ENCODE measurements around the gene HTR3E. TPM values are rescaled to one million over a fixed set of nuclear protein-coding genes. Genes with fewer than 3 reads are reported as not detected.
"Not testable (repeated sequence)": the region's sequence is repeated elsewhere in the genome, so short reads cannot be mapped to it uniquely, and the experiment has no call there.

HTR3E gene
- total RNA-seq, 2 experiments from 2014 or later: not detected

DNA sequence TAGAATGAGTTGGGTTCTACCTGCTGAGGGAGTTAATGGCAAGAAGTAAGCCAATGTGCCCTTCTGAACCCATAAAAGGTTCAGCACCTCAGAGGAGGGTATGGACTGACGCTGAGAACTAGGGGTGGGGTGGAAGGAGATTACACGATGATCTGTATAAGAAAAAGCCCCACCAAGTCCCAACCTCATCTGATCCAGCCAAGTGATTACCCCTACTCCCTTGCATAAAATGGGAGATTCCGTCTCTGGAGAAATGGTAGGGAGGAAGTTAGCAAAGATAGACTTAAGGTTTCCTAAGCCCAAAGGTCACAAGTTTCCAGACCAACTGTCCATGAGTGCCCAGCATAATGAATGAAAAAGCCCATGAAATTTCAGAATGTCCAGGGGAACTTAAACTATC, 51.2 kb downstream of the HTR3E start:
- CTCF ChIA-PET: no interaction called here
- Mint-ChIP-seq H3K4me3 (no peak overlapping the region), H3K27ac (no peak overlapping the region), H3K4me1 (no peaks in the 10 kb centered on the region), H3K36me3 (ENCODE audit: low read depth) (peaks cover 13% of the 10 kb centered on the region), H3K9me3 (no peaks in the 10 kb centered on the region), H3K27me3 (no peaks in the 10 kb centered on the region)
- POLR2A ChIA-PET: no interaction called here
- no peak for DNase-seq

GRCh38 chr3:184149123-184149522, 52.3 kb downstream of the HTR3E start:
- H3K4me3 Mint-ChIP-seq: no peak overlapping the region
- no peaks in the 10 kb centered on the region for H3K27me3 Mint-ChIP-seq
- H3K27ac Mint-ChIP-seq: no peak overlapping the region
- peaks cover 11% of the 10 kb centered on the region for H3K36me3 Mint-ChIP-seq (ENCODE audit: low read depth)
- CTCF ChIA-PET: interaction anchor here (0.6 to 0.8 kb wide), 2 partner anchors 30 to 84 kb away, joined by 3 to 4 read pairs; no protein-coding TSS in a partner anchor
- H3K4me1 Mint-ChIP-seq: peaks cover 5% of the 10 kb centered on the region
- POLR2A ChIA-PET: no interaction called here
- DNase-seq: no peak
- H3K9me3 Mint-ChIP-seq: no peaks in the 10 kb centered on the region

- H3K27me3 Mint-ChIP-seq, POLR2A ChIA-PET, H3K9me3 Mint-ChIP-seq, H3K27ac Mint-ChIP-seq, H3K4me3 Mint-ChIP-seq, DNase-seq, H3K4me1 Mint-ChIP-seq: not testable (repeated sequence)
- CTCF ChIA-PET: interaction anchor here (0.8 kb wide), 1 partner anchor 83 kb away, joined by 4 read pairs; no protein-coding TSS in a partner anchor
- H3K36me3 Mint-ChIP-seq (ENCODE audit: low read depth): peaks cover 10% of the 10 kb centered on the region
Observed at GRCh38 chr3:184149770-184150169, 52.9 kb downstream of the HTR3E start.

- H3K36me3 Mint-ChIP-seq (ENCODE audit: low read depth): peaks cover 3% of the 10 kb centered on the region
- POLR2A ChIA-PET: interaction anchor here (0.6 kb wide), 1 partner anchor 296 kb away, joined by 9 read pairs; no protein-coding TSS in a partner anchor
Observed at GRCh38 chr3:184154885-184155643, 58.2 kb downstream of the HTR3E start, which contains the start of gene DVL3. TSS of gene DVL3 (plus strand) at chr3:184155377. CDS start at chr3:184155636, 259 bp downstream.

DNA sequence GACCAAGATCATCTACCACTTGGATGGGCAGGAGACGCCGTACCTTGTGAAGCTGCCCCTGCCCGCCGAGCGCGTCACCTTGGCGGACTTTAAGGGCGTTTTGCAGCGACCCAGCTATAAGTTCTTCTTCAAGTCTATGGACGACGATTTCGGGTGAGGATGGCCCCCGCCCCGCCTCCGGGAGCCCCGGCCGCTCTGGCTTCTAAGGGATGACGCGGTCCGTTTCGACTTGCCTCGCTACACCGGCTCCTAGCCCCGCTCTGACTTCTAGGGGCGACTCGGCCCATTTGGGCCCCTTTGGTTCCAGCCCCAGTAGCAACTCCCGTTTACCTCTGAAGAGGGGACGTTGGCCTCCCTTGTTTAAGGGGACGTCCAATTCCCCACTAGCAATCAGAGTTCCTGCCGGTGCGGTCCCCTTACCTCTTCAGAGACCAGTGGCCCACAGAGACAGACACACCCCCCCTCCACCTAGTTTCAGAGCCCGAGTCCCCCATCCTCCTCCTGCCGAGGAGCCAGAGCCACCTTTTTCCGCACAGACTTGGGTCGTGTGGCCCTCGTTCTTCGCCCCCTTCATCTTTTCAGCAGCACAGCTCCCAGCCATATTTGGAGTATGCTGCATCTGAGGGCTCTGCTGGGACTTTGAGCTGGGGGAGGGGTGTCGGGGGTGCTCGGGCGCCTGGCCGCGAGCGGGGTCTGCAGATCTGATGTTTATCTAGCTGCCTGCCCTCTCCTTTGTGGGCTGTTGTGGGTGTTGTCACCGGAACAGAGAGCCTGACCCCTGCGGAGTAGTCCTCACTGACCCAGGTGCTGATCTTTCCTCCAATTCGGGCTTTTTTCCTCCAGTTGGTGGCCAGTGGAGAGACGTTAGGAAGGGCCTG, 59.0 kb downstream of the HTR3E start:
- H3K36me3 Mint-ChIP-seq (ENCODE audit: low read depth): peaks cover 6% of the 10 kb centered on the region
- H3K27me3 Mint-ChIP-seq: no peaks in the 10 kb centered on the region
- H3K27ac Mint-ChIP-seq: peak overlapping the region; percentile 90
- ChIA-PET CTCF (interaction anchor here (0.7 to 1.5 kb wide), 6 partner anchors 10 to 70 kb away, joined by 3 to 4 read pairs (median 4); partner anchors contain the start of gene ABCF3), POLR2A (interaction anchor here (0.6 to 0.8 kb wide), 2 partner anchors 297 to 694 kb away, joined by 3 to 9 read pairs; no protein-coding TSS in a partner anchor)
- H3K4me1 Mint-ChIP-seq: peaks cover 28% of the 10 kb centered on the region
- H3K9me3 Mint-ChIP-seq: no peaks in the 10 kb centered on the region
- DNase-seq: peak; percentile 38
- peak overlapping the region; percentile 89 for H3K4me3 Mint-ChIP-seq

More at GRCh38 chr3:184154885-184155643, 58.2 kb downstream of the HTR3E start, which contains the start of gene DVL3:
- peak; percentile 34 for DNase-seq
- Mint-ChIP-seq H3K27ac (peak within 1 kb of the TSS; percentile 90), H3K9me3 (no peaks in the 10 kb centered on the region), H3K4me3 (peak within 1 kb of the TSS; percentile 89), H3K4me1 (peaks cover 24% of the 10 kb centered on the region), H3K27me3 (no peaks in the 10 kb centered on the region)
- CTCF ChIA-PET: interaction anchor here (0.8 kb wide), 1 partner anchor 31 kb away, joined by 3 read pairs; the partner anchor contains the start of gene ABCF3

- Mint-ChIP-seq H3K36me3 (ENCODE audit: low read depth) (peaks cover 6% of the 10 kb centered on the region), H3K9me3 (no peaks in the 10 kb centered on the region), H3K27me3 (no peaks in the 10 kb centered on the region), H3K27ac (peak overlapping the region; percentile 90), H3K4me3 (peak overlapping the region; percentile 89), H3K4me1 (peaks cover 31% of the 10 kb centered on the region)
- no peak for DNase-seq
- ChIA-PET POLR2A (interaction anchor here (0.8 kb wide), 1 partner anchor 694 kb away, joined by 3 read pairs; no protein-coding TSS in a partner anchor), CTCF (interaction anchor here (0.7 to 1.5 kb wide), 6 partner anchors 9 to 70 kb away, joined by 3 to 4 read pairs (median 4); no protein-coding TSS in a partner anchor)
Observed at GRCh38 chr3:184156522-184156955, 59.7 kb downstream of the HTR3E start.

Other genes with a start within 250 kb of the HTR3E start
- gene PARL, start 212.2 kb upstream of the HTR3E start, total RNA-seq: 10 to 100 TPM; 40.7 to 41.4 TPM
- 10 to 100 TPM; 19.0 to 19.2 TPM for gene ABCC5, start 79.2 kb upstream of the HTR3E start, total RNA-seq
- gene HTR3D, start 65.3 kb upstream of the HTR3E start, total RNA-seq: not detected
- not detected for gene HTR3C, start 44.0 kb upstream of the HTR3E start, total RNA-seq
- gene EIF2B5, start 38.3 kb downstream of the HTR3E start, total RNA-seq: 10 to 100 TPM; 53.0 to 60.0 TPM
- gene DVL3, start 58.3 kb downstream of the HTR3E start, total RNA-seq: 10 to 100 TPM; 35.0 to 36.3 TPM
- gene AP2M1, start 77.8 kb downstream of the HTR3E start, total RNA-seq: 100 to 1,000 TPM; 222 to 223 TPM
- gene ABCF3, start 89.1 kb downstream of the HTR3E start, total RNA-seq: 10 to 100 TPM; 62.2 to 64.4 TPM
- not detected for gene VWA5B2, start 132.5 kb downstream of the HTR3E start, total RNA-seq
- 10 to 100 TPM; 43.2 to 45.7 TPM for gene ALG3, start 151.9 kb downstream of the HTR3E start, total RNA-seq
- 1 to 10 TPM; 4.2 to 4.7 TPM for gene EEF1AKMT4, start 152.6 kb downstream of the HTR3E start, total RNA-seq
- gene CAMK2N2, start 164.5 kb downstream of the HTR3E start, total RNA-seq: not detected
- not detected for gene ECE2, start 179.0 kb downstream of the HTR3E start, total RNA-seq
- 100 to 1,000 TPM; 188 to 193 TPM for gene PSMD2, start 202.2 kb downstream of the HTR3E start, total RNA-seq
- 100 to 1,000 TPM; 269 to 300 TPM for gene EIF4G1, start 217.5 kb downstream of the HTR3E start, total RNA-seq
- 1 to 10 TPM; 3.6 to 4.4 TPM for gene FAM131A, start 240.5 kb downstream of the HTR3E start, total RNA-seq